NCI-H748 treated with DMSO at 0.1 percent for 48 hours (cell line): ENCODE data around the gene CCNY.

Experiments used
- DNase-seq: peaks from one replicate; lab custom pipeline; 2025; lab: John Stamatoyannopoulos, UW

Gene CCNY

GRCh38 chr10:35486297-35486990 lies 150.1 kb downstream of the CCNY start:
- no peak for DNase-seq

GRCh38 chr10:35487336-35488034 lies 151.2 kb downstream of the CCNY start:
- DNase-seq = no peak

GRCh38 chr10:35488228-35488627 lies 151.9 kb downstream of the CCNY start:
- no peak for DNase-seq

GRCh38 chr10:35492386-35493195 lies 156.3 kb downstream of the CCNY start:
- DNase-seq = no peak

- DNase-seq = no peak
These were observed 157.1 kb downstream of the CCNY start for GRCh38 chr10:35493196-35494118.

- DNase-seq = no peak
These were observed 159.3 kb downstream of the CCNY start for GRCh38 chr10:35495521-35496119.

GRCh38 chr10:35497909-35498308 lies 161.6 kb downstream of the CCNY start:
- DNase-seq = no peak

- DNase-seq = no peak
These were observed 162.4 kb downstream of the CCNY start for GRCh38 chr10:35498693-35499092.

GRCh38 chr10:35501923-35502322 lies 165.6 kb downstream of the CCNY start:
- no peak for DNase-seq

- no peak for DNase-seq
These were observed 166.4 kb downstream of the CCNY start for GRCh38 chr10:35502692-35503091.

- DNase-seq = peak; percentile 8
These were observed 167.3 kb downstream of the CCNY start for GRCh38 chr10:35503578-35503977.

- no peak for DNase-seq
These were observed 167.8 kb downstream of the CCNY start for GRCh38 chr10:35504132-35504531.

- no peak for DNase-seq
These were observed 169.0 kb downstream of the CCNY start for GRCh38 chr10:35505241-35505873.

GRCh38 chr10:35506741-35507140 lies 170.4 kb downstream of the CCNY start:
- no peak for DNase-seq

GRCh38 chr10:35507519-35508109 lies 171.3 kb downstream of the CCNY start:
- DNase-seq = no peak

- DNase-seq = no peak
These were observed 172.3 kb downstream of the CCNY start for GRCh38 chr10:35508647-35509046.

GRCh38 chr10:35510891-35511290 lies 174.6 kb downstream of the CCNY start:
- no peak for DNase-seq

- DNase-seq = no peak
These were observed 175.3 kb downstream of the CCNY start for GRCh38 chr10:35511647-35512046.

GRCh38 chr10:35516102-35516670 lies 179.9 kb downstream of the CCNY start:
- no peak for DNase-seq
